ENCODE results near the gene SLC35B2.

Gene SLC35B2

DNA sequence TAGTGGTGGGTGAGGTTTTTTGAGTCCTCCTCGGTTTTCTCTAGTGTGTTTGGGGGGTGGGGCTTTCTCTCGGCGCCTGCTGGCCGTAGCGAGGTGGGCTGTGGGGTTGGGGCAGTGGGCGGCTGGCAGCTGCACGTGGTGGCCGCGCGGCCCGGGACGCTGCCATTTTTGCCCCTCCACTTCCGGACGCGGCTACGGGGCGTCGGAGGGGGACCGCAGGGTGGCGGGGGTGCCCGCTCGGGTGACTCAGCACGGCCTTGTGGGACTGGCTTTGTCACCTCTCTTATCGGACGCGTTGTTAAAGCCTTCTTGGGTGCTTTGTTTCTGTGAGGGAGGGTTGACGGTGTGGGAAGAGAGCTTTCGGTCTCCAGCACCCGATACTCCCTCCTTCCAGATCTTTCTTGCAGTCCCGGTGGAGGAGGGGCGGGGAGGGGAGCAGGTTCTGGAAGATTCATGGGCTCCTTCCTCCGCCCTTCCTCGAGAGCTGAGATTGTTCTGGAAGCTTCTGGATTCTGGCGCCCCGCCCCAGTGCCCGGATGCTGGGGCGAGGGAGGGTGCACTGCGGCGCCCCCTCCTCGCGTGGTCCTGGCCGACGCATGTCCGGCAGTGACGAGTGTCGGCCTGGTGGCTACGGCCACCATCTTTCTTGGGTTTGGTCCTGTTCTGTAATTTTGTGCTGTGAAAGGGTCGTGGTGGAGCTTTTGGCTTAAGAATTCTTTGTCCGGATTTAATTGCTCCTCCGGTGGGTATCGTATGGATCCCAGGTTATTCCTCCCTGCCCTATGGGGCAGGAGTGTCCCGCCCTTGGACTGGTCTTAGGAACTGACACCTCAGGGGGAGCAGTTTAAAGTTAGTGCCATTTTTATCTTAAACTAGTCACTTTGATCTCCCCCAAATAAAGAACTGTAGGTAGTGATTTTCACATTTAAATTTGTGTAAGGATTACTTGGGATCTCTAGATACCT, 9.7 kb downstream of the SLC35B2 start:
- H3K36me3 ChIP-seq (ENCODE audit: insufficient read depth, low read depth, low read length), result peaks cover 53% of the 10 kb centered on the region
- H3K9me3 ChIP-seq (ENCODE audit: insufficient read depth, low read depth, low read length), result no peaks in the 10 kb centered on the region
- H3K4me3 ChIP-seq (ENCODE audit: low read length), result peak overlapping the region; percentile 97
- H3K27me3 ChIP-seq (ENCODE audit: insufficient read depth, low read length), result peaks cover 6% of the 10 kb centered on the region
- peaks cover 21% of the 10 kb centered on the region for H3K4me1 ChIP-seq (ENCODE audit: insufficient read depth, low read length)
- H3K27ac ChIP-seq (ENCODE audit: low read length), result peak overlapping the region; percentile 91
- H3K9ac ChIP-seq (ENCODE audit: low read depth, low read length), result peak overlapping the region; percentile 99

GRCh38 chr6:44246663-44247337, 10.5 kb downstream of the SLC35B2 start, which contains the start of gene HSP90AB1:
Gene HSP90AB1 (plus strand): TSS chr6:44247101. CDS start chr6:44248630, 1,529 bp downstream.
- Histone ChIP-seq H3K36me3 (ENCODE audit: insufficient read depth, low read depth, low read length) (peaks cover 45% of the 10 kb centered on the region), H3K9ac (ENCODE audit: low read depth, low read length) (peak within 1 kb of the TSS; percentile 99), H3K9me3 (ENCODE audit: insufficient read depth, low read depth, low read length) (no peaks in the 10 kb centered on the region), H3K27me3 (ENCODE audit: insufficient read depth, low read length) (peaks cover 10% of the 10 kb centered on the region), H3K4me1 (ENCODE audit: insufficient read depth, low read length) (peaks cover 20% of the 10 kb centered on the region), H3K27ac (ENCODE audit: low read length) (peak within 1 kb of the TSS; percentile 91), H3K4me3 (ENCODE audit: low read length) (peak within 1 kb of the TSS; percentile 97)

DNA sequence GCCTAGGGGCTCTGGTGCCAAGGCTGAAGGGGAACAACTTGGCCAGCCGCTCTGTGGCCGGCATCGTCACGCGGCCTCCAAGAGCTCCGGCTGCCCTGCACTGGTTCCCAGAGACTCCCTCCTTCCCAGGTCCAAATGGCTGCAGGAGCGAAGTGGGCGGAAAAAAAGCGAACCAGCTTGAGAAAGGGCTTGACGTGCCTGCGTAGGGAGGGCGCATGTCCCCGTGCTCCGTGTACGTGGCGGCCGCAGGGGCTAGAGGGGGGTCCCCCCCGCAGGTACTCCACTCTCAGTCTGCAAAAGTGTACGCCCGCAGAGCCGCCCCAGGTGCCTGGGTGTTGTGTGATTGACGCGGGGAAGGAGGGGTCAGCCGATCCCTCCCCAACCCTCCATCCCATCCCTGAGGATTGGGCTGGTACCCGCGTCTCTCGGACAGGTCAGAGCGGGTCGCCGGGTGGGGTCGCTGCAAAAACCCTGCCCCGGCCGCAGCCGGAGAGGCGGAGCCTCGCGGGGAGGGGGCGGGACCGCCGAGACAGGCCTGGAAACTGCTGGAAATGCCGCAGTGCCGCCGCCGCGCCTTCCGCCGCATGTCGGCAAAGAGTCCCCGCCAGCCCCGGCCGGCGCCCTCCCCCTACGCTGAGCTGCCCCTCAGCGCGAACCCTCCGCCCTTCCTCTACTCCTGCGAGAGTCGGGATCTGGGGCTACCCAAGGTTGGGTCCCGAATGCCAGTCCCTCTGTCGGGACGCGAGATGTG, 11.2 kb downstream of the SLC35B2 start:
- H3K4me3 ChIP-seq (ENCODE audit: low read length), result peak overlapping the region; percentile 97
- H3K27me3 ChIP-seq (ENCODE audit: insufficient read depth, low read length), result peaks cover 10% of the 10 kb centered on the region
- peak overlapping the region; percentile 91 for H3K27ac ChIP-seq (ENCODE audit: low read length)
- H3K4me1 ChIP-seq (ENCODE audit: insufficient read depth, low read length), result peaks cover 18% of the 10 kb centered on the region
- peaks cover 37% of the 10 kb centered on the region for H3K36me3 ChIP-seq (ENCODE audit: insufficient read depth, low read depth, low read length)
- H3K9ac ChIP-seq (ENCODE audit: low read depth, low read length), result peak overlapping the region; percentile 99
- H3K9me3 ChIP-seq (ENCODE audit: insufficient read depth, low read depth, low read length), result no peaks in the 10 kb centered on the region

GRCh38 chr6:44245391-44245911, 11.9 kb downstream of the SLC35B2 start:
- Histone ChIP-seq H3K27me3 (ENCODE audit: insufficient read depth, low read length) (peaks cover 10% of the 10 kb centered on the region), H3K36me3 (ENCODE audit: insufficient read depth, low read depth, low read length) (peaks cover 31% of the 10 kb centered on the region), H3K27ac (ENCODE audit: low read length) (no peak overlapping the region), H3K9ac (ENCODE audit: low read depth, low read length) (peak overlapping the region; percentile 55; the same call in 1 of the 2 replicates), H3K4me3 (ENCODE audit: low read length) (peak overlapping the region; percentile 97), H3K9me3 (ENCODE audit: insufficient read depth, low read depth, low read length) (no peaks in the 10 kb centered on the region), H3K4me1 (ENCODE audit: insufficient read depth, low read length) (peaks cover 18% of the 10 kb centered on the region)

DNA sequence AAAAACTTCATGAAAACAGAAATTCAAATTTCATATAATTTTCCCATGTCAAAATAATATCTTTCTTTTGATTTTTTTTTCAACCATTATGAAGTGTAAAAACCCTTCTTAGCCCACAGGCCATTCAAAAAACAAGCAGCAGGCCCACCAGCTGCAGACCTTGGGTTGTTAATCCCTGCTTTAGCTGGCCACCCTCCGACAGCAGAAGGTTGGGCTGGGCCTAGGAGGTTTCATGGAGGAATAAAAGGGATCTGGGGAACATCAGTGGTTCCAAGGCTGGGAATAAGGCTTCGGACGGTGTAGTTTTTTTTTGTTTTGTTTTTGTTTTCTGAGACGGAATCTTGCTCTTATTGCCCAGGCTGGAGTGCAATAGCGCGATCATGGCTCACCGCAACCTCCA, 14.0 kb downstream of the SLC35B2 start:
- no peaks in the 10 kb centered on the region for H3K9me3 ChIP-seq (ENCODE audit: insufficient read depth, low read depth, low read length)
- H3K4me3 ChIP-seq (ENCODE audit: low read length), result no peak overlapping the region
- H3K9ac ChIP-seq (ENCODE audit: low read depth, low read length), result no peak overlapping the region
- H3K4me1 ChIP-seq (ENCODE audit: insufficient read depth, low read length), result peaks cover 6% of the 10 kb centered on the region
- H3K27me3 ChIP-seq (ENCODE audit: insufficient read depth, low read length), result peaks cover 21% of the 10 kb centered on the region
- H3K36me3 ChIP-seq (ENCODE audit: insufficient read depth, low read depth, low read length), result peaks cover 10% of the 10 kb centered on the region
- no peak overlapping the region for H3K27ac ChIP-seq (ENCODE audit: low read length)

DNA sequence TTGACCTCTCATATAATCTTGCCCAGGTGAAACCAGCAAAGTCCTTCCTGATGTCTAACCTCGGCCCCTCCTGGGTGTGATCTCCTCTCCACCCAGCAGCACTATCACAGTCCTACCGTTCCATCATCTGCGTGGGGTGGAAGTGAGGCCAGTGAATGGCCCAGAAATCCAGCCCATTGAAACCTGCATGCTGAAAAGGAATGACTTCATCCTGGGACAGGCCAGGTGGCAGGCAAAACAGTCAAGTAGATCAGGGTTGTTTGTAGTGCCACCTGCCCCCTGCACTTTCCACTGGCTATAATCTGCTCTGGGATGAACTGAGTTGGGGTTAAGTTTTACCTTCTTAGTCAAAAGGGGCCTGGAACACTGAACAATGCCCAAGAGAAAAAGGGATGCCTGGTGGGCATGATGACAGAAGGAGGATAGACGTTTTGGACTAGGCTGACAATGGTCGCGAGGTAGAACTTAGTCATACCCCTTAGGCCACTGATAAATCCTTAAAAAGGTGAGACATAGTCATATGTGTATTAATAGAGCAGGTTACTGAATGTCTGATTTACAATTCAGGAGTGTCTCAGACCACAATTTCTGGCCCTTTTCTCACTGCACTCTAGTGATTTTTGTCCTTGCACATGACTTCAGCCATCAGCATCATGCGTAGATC, 18.5 kb downstream of the SLC35B2 start:
- Histone ChIP-seq H3K27ac (ENCODE audit: low read length) (no peak overlapping the region), H3K4me1 (ENCODE audit: insufficient read depth, low read length) (peaks cover 8% of the 10 kb centered on the region), H3K9me3 (ENCODE audit: insufficient read depth, low read depth, low read length) (no peaks in the 10 kb centered on the region), H3K36me3 (ENCODE audit: insufficient read depth, low read depth, low read length) (peaks cover 17% of the 10 kb centered on the region; the same call in 1 of the 2 replicates), H3K27me3 (ENCODE audit: insufficient read depth, low read length) (peaks cover 20% of the 10 kb centered on the region), H3K4me3 (ENCODE audit: low read length) (no peak overlapping the region), H3K9ac (ENCODE audit: low read depth, low read length) (no peak overlapping the region)

GRCh38 chr6:44237813-44238433, 19.4 kb downstream of the SLC35B2 start:
- H3K4me3 ChIP-seq (ENCODE audit: low read length), result peak overlapping the region; percentile 68
- H3K9ac ChIP-seq (ENCODE audit: low read depth, low read length), result peak overlapping the region; percentile 76; the same call in 1 of the 2 replicates
- peaks cover 26% of the 10 kb centered on the region; the same call in 1 of the 2 replicates for H3K36me3 ChIP-seq (ENCODE audit: insufficient read depth, low read depth, low read length)
- peak overlapping the region; percentile 4 for H3K27ac ChIP-seq (ENCODE audit: low read length)
- peaks cover 8% of the 10 kb centered on the region for H3K4me1 ChIP-seq (ENCODE audit: insufficient read depth, low read length)
- H3K9me3 ChIP-seq (ENCODE audit: insufficient read depth, low read depth, low read length), result no peaks in the 10 kb centered on the region
- H3K27me3 ChIP-seq (ENCODE audit: insufficient read depth, low read length), result peaks cover 20% of the 10 kb centered on the region

DNA sequence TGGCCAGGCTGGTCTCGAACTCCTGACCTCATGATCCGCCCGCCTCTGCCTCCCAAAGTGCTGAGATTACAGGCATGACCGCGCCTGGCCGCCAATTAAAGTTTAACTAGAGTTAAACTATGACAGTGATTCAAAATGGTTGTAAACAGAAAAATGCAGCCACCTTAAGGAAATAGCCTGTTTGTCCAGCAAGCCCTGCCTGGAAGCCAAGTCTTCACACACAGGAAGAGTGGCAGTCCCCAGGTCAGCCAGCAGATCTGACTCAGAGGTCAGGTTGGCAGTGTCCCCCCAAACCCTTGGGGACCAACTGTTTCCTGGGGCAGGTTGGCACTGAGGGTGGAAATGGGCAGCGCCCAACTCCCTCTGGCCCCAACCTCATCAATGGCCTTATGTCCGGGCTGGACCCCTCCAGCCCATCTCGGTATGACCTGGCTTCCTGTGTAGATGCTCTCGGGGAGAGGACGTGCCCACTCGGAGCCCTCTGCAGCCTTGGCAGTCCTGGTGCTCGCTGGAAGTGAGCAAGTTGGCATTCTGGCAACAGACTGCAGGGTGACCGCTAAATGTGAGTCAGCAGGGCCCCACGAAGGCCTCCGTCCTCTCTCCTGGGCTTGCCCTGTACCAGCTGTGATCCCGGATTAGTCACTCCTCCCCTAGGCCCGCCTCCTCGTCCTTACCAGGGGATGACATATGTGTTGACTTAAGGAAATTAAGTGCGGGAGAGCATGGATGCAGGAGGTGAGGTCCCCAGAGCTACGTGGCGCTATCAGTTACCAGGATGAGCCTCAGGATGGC, 20.1 kb downstream of the SLC35B2 start:
- Histone ChIP-seq H3K36me3 (ENCODE audit: insufficient read depth, low read depth, low read length) (peaks cover 33% of the 10 kb centered on the region), H3K27me3 (ENCODE audit: insufficient read depth, low read length) (peaks cover 15% of the 10 kb centered on the region), H3K9ac (ENCODE audit: low read depth, low read length) (peak overlapping the region; percentile 76; the same call in 1 of the 2 replicates), H3K27ac (ENCODE audit: low read length) (peak overlapping the region; percentile 4), H3K9me3 (ENCODE audit: insufficient read depth, low read depth, low read length) (no peaks in the 10 kb centered on the region), H3K4me3 (ENCODE audit: low read length) (peak overlapping the region; percentile 68), H3K4me1 (ENCODE audit: insufficient read depth, low read length) (peaks cover 8% of the 10 kb centered on the region)

GRCh38 chr6:44235891-44236516, 21.3 kb downstream of the SLC35B2 start:
- Histone ChIP-seq H3K4me1 (ENCODE audit: insufficient read depth, low read length) (peaks cover 8% of the 10 kb centered on the region), H3K9me3 (ENCODE audit: insufficient read depth, low read depth, low read length) (no peaks in the 10 kb centered on the region), H3K27ac (ENCODE audit: low read length) (no peak overlapping the region), H3K36me3 (ENCODE audit: insufficient read depth, low read depth, low read length) (peaks cover 45% of the 10 kb centered on the region), H3K9ac (ENCODE audit: low read depth, low read length) (no peak overlapping the region), H3K4me3 (ENCODE audit: low read length) (no peak overlapping the region), H3K27me3 (ENCODE audit: insufficient read depth, low read length) (peaks cover 15% of the 10 kb centered on the region)
